GM10248 (cell line): ENCODE measurements around the gene CCDC187.

Experiments
- CTCF ChIA-PET: fragments of 300-600 bp; sonication (Branson Sonifier 250); formaldehyde crosslinking; extraction: SDS; loops from one replicate; lab custom pipeline; 2021; ENCODE audit warnings: antibody characterized with exemption; lab: Yijun Ruan, JAX
- POLR2A ChIA-PET: fragments of 350-650 bp; sonication (Branson Sonifier 250); formaldehyde crosslinking; extraction: SDS; loops from one replicate; lab custom pipeline; 2020; ENCODE audit warnings: antibody characterized with exemption; lab: Yijun Ruan, JAX
- DNase-seq: peaks from one replicate; pipeline ENCODE4 v3.0.0; 2012; ENCODE audit errors: extremely low spot score
- TF ChIP-seq, protein P1 (sequence below): IDR thresholded peaks from 2 replicates; pipeline ENCODE4 v1.5.1; 2012; ENCODE audit warnings: mild to moderate bottlenecking, low read depth; ENCODE audit errors: extremely low read depth, missing control alignments, control extremely low read depth

Gene CCDC187

GRCh38 chr9:136213733-136214132, 90.2 kb downstream of the CCDC187 start:
- POLR2A ChIA-PET: no interaction called here

GRCh38 chr9:136212345-136212950, 91.4 kb downstream of the CCDC187 start:
- TF ChIP-seq, protein P1, sequence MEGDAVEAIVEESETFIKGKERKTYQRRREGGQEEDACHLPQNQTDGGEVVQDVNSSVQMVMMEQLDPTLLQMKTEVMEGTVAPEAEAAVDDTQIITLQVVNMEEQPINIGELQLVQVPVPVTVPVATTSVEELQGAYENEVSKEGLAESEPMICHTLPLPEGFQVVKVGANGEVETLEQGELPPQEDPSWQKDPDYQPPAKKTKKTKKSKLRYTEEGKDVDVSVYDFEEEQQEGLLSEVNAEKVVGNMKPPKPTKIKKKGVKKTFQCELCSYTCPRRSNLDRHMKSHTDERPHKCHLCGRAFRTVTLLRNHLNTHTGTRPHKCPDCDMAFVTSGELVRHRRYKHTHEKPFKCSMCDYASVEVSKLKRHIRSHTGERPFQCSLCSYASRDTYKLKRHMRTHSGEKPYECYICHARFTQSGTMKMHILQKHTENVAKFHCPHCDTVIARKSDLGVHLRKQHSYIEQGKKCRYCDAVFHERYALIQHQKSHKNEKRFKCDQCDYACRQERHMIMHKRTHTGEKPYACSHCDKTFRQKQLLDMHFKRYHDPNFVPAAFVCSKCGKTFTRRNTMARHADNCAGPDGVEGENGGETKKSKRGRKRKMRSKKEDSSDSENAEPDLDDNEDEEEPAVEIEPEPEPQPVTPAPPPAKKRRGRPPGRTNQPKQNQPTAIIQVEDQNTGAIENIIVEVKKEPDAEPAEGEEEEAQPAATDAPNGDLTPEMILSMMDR: no peak
- POLR2A ChIA-PET: no interaction called here
- DNase-seq: no peak
- CTCF ChIA-PET: interaction anchor here (1.5 kb wide), 1 partner anchor 12 kb away, joined by 5 read pairs; no protein-coding TSS in a partner anchor

More at GRCh38 chr9:136213733-136214132, 90.2 kb downstream of the CCDC187 start:
- CTCF ChIA-PET: no interaction called here
- DNase-seq: no peak
- TF ChIP-seq, protein P1: no peak

- ChIA-PET POLR2A (no interaction called here), CTCF (interaction anchor here (1.5 kb wide), 1 partner anchor 13 kb away, joined by 5 read pairs; no protein-coding TSS in a partner anchor)
- TF ChIP-seq, protein P1: no peak
- DNase-seq: no peak
Measured at GRCh38 chr9:136211441-136212344, 92.2 kb downstream of the CCDC187 start.

DNA sequence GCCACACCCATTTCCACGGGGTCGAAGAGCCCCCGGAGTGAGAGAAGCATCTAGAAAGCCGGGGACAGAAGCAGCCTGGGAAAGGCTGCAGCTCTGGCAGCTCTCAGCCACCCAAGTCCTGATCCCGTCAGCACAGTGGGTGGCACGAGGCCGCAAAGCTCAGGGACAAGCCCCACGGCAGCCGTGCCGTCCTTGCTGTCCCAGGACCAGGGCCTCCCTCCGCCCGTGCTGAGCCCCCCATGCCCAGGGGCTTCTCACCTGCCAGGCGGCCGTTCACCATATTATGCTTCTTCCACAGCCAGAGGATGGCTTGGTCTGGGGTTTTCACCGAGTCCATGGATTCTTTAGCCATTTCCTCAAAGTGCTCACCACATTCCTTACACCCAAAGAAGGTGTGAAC, 92.9 kb downstream of the CCDC187 start:
- CTCF ChIA-PET: no interaction called here
- TF ChIP-seq, protein P1: no peak
- POLR2A ChIA-PET: no interaction called here
- no peak for DNase-seq

GRCh38 chr9:136210276-136210675, 93.6 kb downstream of the CCDC187 start:
- ChIA-PET CTCF (interaction anchor here (0.9 kb wide), 1 partner anchor 9 kb away, joined by 3 read pairs; no protein-coding TSS in a partner anchor), POLR2A (no interaction called here)
- DNase-seq: no peak
- TF ChIP-seq, protein P1: no peak

DNA sequence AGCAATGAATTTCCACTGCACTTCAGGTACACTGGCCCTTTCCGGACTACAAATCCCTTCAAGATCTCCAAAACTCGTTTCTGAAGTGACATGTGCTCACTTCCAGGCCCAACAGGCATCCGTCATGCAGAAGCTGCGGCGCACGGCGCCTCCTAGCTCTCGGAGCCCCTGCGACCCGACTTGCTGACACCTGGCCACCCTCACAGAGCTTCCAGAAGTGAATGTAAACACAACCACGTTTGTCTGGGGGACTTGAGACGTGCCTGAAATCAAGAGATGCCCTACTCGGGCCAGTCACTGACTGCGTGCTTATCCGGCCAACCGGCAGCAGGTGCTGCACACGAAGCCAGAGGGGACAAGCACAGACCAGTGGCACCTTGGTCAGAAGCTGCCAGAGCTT, 94.1 kb downstream of the CCDC187 start:
- CTCF ChIA-PET: interaction anchor here (0.9 kb wide), 1 partner anchor 10 kb away, joined by 3 read pairs; no protein-coding TSS in a partner anchor
- TF ChIP-seq, protein P1: no peak
- DNase-seq: no peak
- POLR2A ChIA-PET: no interaction called here
